Loucy (cell line): ENCODE data around the gene PEDS1.

Experiments
- CTCF ChIP-seq: fragments of 200-600 bp; sonication (generic); conservative IDR thresholded peaks from 2 replicates; pipeline ENCODE4 v1.5.1; 2014; ENCODE audit warnings: mild to moderate bottlenecking, antibody characterized with exemption, low read length
- EZH2phosphoT487 ChIP-seq: fragments of 200-600 bp; IDR thresholded peaks from 2 replicates; pipeline ENCODE4 v1.6.1; 2018; ENCODE audit warnings: antibody characterized with exemption, mild to moderate bottlenecking, moderate library complexity, borderline replicate concordance

GRCh38 chr20:50122763-50123162 lies 30.8 kb downstream of the PEDS1 start:
- TF ChIP-seq CTCF (no peak), EZH2phosphoT487 (no peak)
